GM06990 (cell line): Measurements from ENCODE around the gene PDGFD.

Experiments used
- DNase-seq: peaks from one replicate; pipeline ENCODE4 v3.0.0-alpha.2; 2011; ENCODE audit not compliant: insufficient read length; ENCODE audit errors: extremely low read depth
- H3K27me3 ChIP-seq: replicated peaks from 2 replicates; pipeline ENCODE4 v1.6.0; 2011; ENCODE audit warnings: low read length; ENCODE audit not compliant: control insufficient read depth, insufficient read depth
- H3K36me3 ChIP-seq: 2 replicates; pipeline ENCODE4 v1.5.1; 2011; ENCODE audit warnings: low read length; ENCODE audit not compliant: control insufficient read depth, insufficient read depth
- H3K4me3 ChIP-seq: replicated peaks from 2 replicates; pipeline ENCODE4 v1.5.1; 2011; ENCODE audit warnings: low read depth, mild to moderate bottlenecking, control low read depth, low read length
- TF ChIP-seq, protein P1 (sequence below): IDR thresholded peaks from 2 replicates; pipeline ENCODE4 v1.5.1; 2011; ENCODE audit warnings: low read length, control low read depth, mild to moderate bottlenecking, inconsistent platforms; ENCODE audit not compliant: insufficient read depth, poor library complexity, severe bottlenecking

Gene PDGFD

DNA sequence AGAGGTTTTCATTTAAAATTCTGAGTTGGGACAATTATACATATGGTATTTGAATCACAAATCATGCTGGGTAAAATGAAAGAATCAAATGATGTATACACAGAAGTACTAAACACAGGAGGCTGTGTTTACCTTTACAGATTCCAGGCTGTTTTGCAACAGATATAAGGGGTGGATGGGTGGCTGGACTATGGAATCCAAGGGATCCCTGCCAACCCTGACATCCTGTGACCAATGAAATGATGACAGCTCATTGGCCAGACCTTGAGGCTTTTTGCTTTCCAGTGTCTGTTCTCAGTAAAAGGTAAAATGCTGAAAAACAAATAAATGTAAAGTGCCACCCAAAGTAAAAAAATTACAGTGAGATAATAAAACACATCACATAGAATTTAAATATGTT is 130.8 kb downstream of the PDGFD start:
- Histone ChIP-seq H3K36me3 (no peaks in the 10 kb centered on the region), H3K4me3 (no peak overlapping the region), H3K27me3 (no peaks in the 10 kb centered on the region)
- DNase-seq: no peak
- TF ChIP-seq, protein P1, sequence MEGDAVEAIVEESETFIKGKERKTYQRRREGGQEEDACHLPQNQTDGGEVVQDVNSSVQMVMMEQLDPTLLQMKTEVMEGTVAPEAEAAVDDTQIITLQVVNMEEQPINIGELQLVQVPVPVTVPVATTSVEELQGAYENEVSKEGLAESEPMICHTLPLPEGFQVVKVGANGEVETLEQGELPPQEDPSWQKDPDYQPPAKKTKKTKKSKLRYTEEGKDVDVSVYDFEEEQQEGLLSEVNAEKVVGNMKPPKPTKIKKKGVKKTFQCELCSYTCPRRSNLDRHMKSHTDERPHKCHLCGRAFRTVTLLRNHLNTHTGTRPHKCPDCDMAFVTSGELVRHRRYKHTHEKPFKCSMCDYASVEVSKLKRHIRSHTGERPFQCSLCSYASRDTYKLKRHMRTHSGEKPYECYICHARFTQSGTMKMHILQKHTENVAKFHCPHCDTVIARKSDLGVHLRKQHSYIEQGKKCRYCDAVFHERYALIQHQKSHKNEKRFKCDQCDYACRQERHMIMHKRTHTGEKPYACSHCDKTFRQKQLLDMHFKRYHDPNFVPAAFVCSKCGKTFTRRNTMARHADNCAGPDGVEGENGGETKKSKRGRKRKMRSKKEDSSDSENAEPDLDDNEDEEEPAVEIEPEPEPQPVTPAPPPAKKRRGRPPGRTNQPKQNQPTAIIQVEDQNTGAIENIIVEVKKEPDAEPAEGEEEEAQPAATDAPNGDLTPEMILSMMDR: no peak

DNA sequence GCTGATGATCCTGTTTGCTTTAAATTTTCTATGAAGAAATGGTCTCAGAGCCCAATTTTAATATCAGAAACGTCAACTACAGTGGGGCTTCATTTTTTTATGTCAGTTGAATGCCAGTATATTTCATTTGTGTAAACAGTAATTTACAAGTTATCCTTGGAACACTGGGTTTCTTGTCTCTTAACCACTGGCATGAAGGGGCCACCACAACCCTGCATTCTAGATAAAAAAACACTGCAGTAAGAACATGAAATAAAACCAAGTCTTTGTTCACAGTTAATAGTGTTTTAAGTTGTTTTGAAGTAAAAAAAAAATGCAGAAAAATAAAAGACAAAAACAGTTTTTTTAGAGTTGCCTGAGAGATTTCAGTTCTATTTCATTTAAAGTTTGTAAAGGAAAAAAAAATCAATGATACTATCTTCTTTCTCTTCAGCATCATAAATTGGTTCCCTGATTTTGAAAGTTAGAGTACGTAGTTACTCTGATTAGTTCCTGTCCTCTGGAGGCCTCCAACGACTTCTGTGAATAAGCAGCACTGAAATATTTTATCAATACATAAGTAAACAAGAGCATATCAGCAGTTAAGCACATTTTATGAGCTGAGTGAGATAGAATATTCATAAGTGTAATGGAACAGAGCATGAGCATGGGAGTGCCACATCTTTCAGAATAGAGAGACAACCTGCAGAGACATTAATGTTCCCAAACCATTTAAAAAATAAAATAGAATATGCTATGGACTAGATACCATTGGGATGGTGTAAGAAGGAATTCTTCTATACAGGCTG is 135.3 kb downstream of the PDGFD start:
- H3K4me3 ChIP-seq: no peak overlapping the region
- no peaks in the 10 kb centered on the region for H3K36me3 ChIP-seq
- TF ChIP-seq, protein P1: no peak
- no peak for DNase-seq
- H3K27me3 ChIP-seq: no peaks in the 10 kb centered on the region

DNA sequence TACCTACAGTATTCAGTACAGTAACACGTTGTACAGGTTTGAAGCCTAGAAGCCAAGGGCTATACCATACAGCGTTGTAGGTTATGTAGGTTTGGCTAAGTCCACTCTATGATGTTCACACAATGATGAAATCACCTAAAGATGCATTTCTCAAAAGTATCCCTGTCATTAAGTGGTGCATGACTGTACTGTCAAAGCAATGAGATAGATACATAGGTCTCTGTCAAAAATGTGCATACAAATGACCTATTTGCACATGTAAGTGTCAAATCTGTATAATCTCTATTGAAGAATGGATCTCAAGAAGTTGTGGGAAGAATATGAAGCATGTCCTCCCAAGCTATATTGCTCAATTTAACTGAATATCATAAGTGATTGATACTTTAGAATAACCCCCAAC is 139.4 kb downstream of the PDGFD start:
- no peaks in the 10 kb centered on the region for H3K27me3 ChIP-seq
- no peak for DNase-seq
- TF ChIP-seq, protein P1: no peak
- no peak overlapping the region for H3K4me3 ChIP-seq
- no peaks in the 10 kb centered on the region for H3K36me3 ChIP-seq

DNA sequence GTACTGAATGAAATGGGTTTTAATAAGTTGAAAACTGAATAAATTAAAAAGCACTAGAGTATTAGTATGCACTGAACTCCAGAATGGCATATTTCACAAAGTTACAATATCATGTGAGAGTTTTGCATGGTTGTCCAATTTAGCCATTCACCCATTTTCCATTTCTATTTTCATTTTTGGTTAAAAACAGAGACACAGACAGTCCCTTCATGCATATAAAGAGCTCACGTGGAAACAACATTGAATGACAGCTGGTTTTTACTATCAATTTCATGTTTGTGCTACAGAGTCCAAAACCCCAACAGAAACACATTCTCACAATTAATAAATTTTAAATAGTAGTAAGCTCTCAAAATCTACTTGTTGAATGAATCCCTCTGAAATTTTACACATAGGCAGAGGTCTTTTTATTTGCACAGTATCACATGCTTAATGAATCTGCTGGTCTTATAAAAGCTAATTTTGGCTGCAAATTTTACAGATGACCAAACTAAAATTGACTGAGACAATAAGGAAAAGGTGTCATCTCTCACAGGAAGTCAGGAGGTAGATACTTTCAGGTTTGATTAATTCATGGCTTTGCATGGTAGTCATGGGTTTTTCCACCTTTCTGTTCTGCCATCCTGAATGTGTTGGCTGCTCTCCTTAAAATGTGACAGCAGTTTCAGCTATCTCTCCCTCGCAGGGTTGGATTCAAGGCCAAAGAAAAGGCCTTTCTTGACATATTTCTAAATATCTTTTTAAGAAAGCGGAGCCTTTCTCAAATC is 148.1 kb downstream of the PDGFD start:
- TF ChIP-seq, protein P1: no peak
- Histone ChIP-seq H3K36me3 (no peaks in the 10 kb centered on the region), H3K27me3 (no peaks in the 10 kb centered on the region), H3K4me3 (no peak overlapping the region)
- DNase-seq: no peak

DNA sequence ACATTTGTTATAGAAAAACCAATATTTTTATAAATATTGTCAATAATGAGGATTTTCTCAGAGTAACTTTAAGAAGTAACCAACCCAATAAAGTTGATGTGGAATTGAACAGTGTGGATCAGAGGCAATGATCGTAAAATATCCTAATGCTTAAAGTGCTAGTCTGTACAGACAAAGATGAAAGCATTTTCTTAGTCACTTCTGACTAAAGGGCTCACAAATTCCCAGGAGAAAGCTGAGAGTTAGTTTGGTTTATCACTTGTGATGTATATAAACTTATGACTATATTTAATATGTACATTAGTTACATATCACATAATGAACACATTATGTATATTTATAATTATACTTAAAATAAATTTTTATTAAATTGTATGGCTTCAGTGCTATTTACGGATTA is 152.9 kb downstream of the PDGFD start:
- H3K27me3 ChIP-seq: no peaks in the 10 kb centered on the region
- TF ChIP-seq, protein P1: no peak
- no peak for DNase-seq
- no peaks in the 10 kb centered on the region for H3K36me3 ChIP-seq
- H3K4me3 ChIP-seq: no peak overlapping the region
